Measurements from ENCODE around the gene TOMM20L. TPM values are rescaled to one million over a fixed set of nuclear protein-coding genes. Genes with fewer than 3 reads are reported as not detected.

TOMM20L gene
- total and polyA plus RNA-seq, 2 of the 13 experiments (the other 11 are each of a cell fraction or from before 2014, with no cell fraction given) = 0.46 TPM; not detected in 1

DNA sequence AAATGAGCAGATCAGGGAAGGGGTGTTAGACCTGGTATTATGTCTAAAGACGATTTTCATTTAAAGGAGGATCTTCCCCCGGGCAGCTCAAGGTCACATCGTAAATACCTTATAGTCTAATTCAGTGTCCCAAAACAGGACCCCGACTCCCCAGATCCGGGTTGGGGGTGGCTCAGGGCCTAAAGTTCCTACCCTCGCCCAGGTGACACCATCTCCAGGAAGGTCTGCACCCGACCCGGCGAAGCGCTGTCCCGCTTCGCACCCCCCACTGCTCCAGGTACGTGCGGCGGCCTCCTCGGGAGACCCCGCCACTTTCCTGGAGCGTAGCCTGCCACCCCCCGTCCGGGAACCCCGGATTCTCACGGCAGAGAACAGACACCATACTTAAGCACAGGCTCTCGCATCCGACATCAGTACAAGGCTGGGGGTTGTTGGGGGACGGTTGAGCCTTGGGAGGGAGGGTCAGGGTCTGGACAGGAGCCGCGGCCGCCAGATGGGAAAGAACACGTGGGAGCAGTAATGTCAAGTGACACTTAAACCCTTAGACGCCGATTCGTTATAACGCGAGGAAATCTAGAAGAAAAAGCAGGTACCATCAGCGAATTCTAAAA, 31.0 kb downstream of the TOMM20L start (continued):
- TF ChIP-seq ZNF619 (CRISPR knock-in tag; IDR thresholded peaks at IDR 0.05) (no peak), MEIS1 (CRISPR knock-in tag; IDR thresholded peaks at IDR 0.05; ENCODE audit: borderline replicate concordance) (peak; percentile 28; the same call in 1 of the 2 replicates), ZSCAN12 (CRISPR knock-in tag; IDR thresholded peaks at IDR 0.05) (no peak), RFX1 (IDR thresholded peaks at IDR 0.05) (no peak), FOXC1 (CRISPR knock-in tag; IDR thresholded peaks at IDR 0.05; ENCODE audit: borderline replicate concordance) (no peak)
- TF ChIP-seq, protein P1, sequence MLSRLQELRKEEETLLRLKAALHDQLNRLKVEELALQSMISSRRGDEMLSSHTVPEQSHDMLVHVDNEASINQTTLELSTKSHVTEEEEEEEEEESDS (CRISPR knock-in tag; IDR thresholded peaks at IDR 0.05; ENCODE audit: borderline replicate concordance) = 0 out of 2 replicates have a peak, but pooled peaks have one; percentile 27
- TF ChIP-seq, protein P2, sequence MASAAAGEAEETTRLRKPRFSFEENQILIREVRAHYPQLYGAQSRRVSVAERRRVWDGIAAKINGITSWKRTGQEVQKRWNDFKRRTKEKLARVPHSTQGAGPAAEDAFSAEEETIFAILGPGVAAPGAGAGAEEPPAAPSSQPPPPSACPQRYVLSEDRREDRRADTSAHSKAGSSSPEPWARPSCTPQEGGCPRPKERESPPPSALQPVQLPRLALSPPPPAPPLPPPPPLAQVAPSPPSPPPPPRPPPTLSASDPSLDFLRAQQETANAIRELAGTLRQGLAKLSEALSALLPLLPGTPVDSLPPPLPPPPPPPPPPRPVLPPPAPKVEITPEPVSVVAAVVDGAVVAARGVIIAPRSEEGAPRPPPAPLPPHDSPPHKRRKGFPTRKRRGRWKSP (CRISPR knock-in tag; IDR thresholded peaks at IDR 0.05) = no peak; the same call in 1 of the 2 replicates
- TF ChIP-seq, protein P3, sequence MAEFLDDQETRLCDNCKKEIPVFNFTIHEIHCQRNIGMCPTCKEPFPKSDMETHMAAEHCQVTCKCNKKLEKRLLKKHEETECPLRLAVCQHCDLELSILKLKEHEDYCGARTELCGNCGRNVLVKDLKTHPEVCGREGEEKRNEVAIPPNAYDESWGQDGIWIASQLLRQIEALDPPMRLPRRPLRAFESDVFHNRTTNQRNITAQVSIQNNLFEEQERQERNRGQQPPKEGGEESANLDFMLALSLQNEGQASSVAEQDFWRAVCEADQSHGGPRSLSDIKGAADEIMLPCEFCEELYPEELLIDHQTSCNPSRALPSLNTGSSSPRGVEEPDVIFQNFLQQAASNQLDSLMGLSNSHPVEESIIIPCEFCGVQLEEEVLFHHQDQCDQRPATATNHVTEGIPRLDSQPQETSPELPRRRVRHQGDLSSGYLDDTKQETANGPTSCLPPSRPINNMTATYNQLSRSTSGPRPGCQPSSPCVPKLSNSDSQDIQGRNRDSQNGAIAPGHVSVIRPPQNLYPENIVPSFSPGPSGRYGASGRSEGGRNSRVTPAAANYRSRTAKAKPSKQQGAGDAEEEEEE (CRISPR knock-in tag; IDR thresholded peaks at IDR 0.05; ENCODE audit: borderline replicate concordance) = no peak

Measured in HepG2 (cell line).